K562 (cell line): ENCODE measurements around the gene SETD1B. TPM values are rescaled to one million over a fixed set of nuclear protein-coding genes. Genes with fewer than 3 reads are reported as not detected.

Experiments
- E4F1 ChIP-seq: fragments of 250-450 bp; sonication (Bioruptor Pico); IDR thresholded peaks from 2 replicates; pipeline ENCODE4 v1.5.0; 2021; ENCODE audit warnings: mild to moderate bottlenecking, borderline replicate concordance
- HIVEP1 ChIP-seq: fragments of 250-450 bp; sonication (Bioruptor Pico); IDR thresholded peaks from 2 replicates; pipeline ENCODE4 v1.4.0; 2020; ENCODE audit warnings: mild to moderate bottlenecking
- RFX5 ChIP-seq: IDR thresholded peaks from 2 replicates; pipeline ENCODE4 v1.6.1; 2011; ENCODE audit warnings: low read depth, mild to moderate bottlenecking, improper control_type of control experiment, low read length
- RNF2 ChIP-seq: sonication (generic); IDR thresholded peaks from 2 replicates; pipeline ENCODE4 v1.6.1; 2016
- RREB1 ChIP-seq: fragments of 250-450 bp; sonication (Bioruptor Pico); IDR thresholded peaks from 2 replicates; pipeline ENCODE4 v1.4.0; 2020
- SFPQ ChIP-seq: fragments of 200-400 bp; formaldehyde crosslinking; IDR thresholded peaks from 2 replicates; pipeline ENCODE4 v1.6.1; 2017; ENCODE audit warnings: mild to moderate bottlenecking, low read depth, low read length, moderate library complexity
- ZNF121 ChIP-seq: sonication (generic); formaldehyde crosslinking; conservative IDR thresholded peaks from 2 replicates; pipeline ENCODE4 v1.8.0; 2022; ENCODE audit warnings: missing genetic modification reagents
- ZNF512 ChIP-seq: IDR thresholded peaks from 2 replicates; pipeline ENCODE4 v1.6.1; 2016; ENCODE audit warnings: missing genetic modification characterization, missing compliant biosample characterization
- polyA plus RNA-seq, 8 experiments: library from polyadenylated mRNA; depleted of rRNA in 4 of 8; stranded (reverse) in 5 of 8; unstranded in 3 of 8; fragments of >200 nt; fragmentation: Nextera tagmentation in 2 of 8; fragmentation: Illumina TruSeq in 1 of 8; extraction: Ambion mirVana in 2 of 8; extraction: Trizol in 1 of 8; gene quantifications; 2 replicates each; pipeline versions ENCODE4 v1.2.1 to v1.2.3, GENCODE V29; 2011 to 2014; ENCODE audit warnings: inconsistent platforms in 1 of 8, missing spikeins in 1 of 8
- total RNA-seq, 7 experiments: library from RNA; depleted of rRNA in 6 of 7; stranded (reverse); fragments of >200 nt in 6 of 7; fragmentation: Illumina TruSeq in 2 of 7; extraction: Trizol in 2 of 7; gene quantifications; 2 replicates each; pipeline versions ENCODE4 v1.2.1 to v1.2.3, GENCODE V29; 2011 to 2021; ENCODE audit warnings: low replicate concordance in 1 of 7

SETD1B gene
- total and polyA plus RNA-seq, 9 of the 15 experiments (the other 6 are each of a cell fraction or from before 2014, with no cell fraction given) = 0.48 to 26.6 (median 2.3) TPM

GRCh38 chr12:121787063-121788025 lies 16.5 kb upstream of the SETD1B start (continued):
- no peak for TF ChIP-seq RREB1 (CRISPR knock-in tag)
- no peak for TF ChIP-seq ZNF512 (tag)
- no peak for TF ChIP-seq RFX5
- no peak for TF ChIP-seq SFPQ
- no peak for TF ChIP-seq RNF2
- TF ChIP-seq HIVEP1 (CRISPR knock-in tag) = no peak
- TF ChIP-seq E4F1 (CRISPR knock-in tag) = no peak
- peak; percentile 18; the same call in 1 of the 2 replicates for TF ChIP-seq ZNF121 (CRISPR knock-in tag)
